ENCODE data around the gene IDH2.

IDH2 gene

DNA sequence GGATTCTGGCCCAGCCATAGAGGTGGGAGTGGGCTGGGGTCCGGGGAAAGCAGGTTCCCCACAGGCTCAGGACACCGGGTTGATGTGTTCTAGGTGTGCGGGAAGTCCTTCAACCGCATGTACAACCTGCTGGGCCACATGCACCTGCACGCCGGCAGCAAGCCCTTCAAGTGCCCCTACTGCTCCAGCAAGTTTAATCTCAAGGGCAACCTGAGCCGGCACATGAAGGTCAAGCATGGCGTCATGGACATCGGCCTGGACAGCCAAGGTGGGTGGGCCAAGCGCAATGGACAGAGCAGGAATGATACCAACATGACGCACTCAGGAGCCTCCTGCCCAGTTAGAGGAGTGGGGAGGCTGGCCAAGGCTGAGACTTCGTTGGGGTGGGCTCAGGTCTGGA, 28.2 kb downstream of the IDH2 start (continued):
- TF ChIP-seq ATF2 (tag by site-specific recombination; IDR thresholded peaks at IDR 0.05; ENCODE audit: low read depth) (no peak), ZNF544 (tag by site-specific recombination; IDR thresholded peaks at IDR 0.05) (no peak), ZNF202 (tag by site-specific recombination; IDR thresholded peaks at IDR 0.05; ENCODE audit: borderline replicate concordance) (no peak)

DNA sequence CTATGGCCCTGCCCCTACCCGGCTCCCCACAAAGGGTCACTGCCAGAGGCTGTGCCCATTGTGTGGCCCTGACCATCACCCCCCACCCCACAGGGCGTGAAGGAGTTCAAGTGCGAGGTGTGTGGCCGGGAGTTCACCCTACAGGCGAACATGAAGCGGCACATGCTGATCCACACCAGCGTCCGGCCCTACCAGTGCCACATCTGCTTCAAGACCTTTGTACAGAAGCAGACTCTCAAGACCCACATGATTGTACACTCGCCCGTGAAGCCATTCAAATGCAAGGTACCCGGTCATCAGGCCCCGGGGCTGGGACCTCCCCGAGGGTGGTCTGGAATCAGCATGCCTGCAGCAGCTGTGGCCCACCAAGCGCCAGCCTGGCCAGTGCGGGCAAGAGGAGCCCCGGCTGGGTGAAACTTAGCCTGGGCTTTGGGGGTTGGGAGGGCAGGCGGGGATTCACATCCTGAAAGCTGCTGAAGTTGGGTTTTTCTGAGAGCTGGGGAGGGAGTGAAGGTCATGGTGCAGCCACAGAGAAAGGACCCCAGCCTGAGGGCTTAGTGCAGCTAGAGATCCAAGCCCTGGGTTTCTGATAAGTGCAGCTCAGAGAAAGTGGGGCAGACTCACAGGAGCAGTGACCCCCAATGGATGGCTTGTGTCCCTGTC, 29.2 kb downstream of the IDH2 start:
- no peak overlapping the region for H3K4me3 ChIP-seq (ENCODE audit: low read depth, low read length)
- ChIA-PET CTCF (interaction anchor here (0.7 to 2.3 kb wide), 4 partner anchors 10 to 59 kb away, joined by 3 to 8 read pairs (median 3); no protein-coding TSS in a partner anchor), POLR2A (no interaction called here)
- no peaks in the 10 kb centered on the region for H3K4me1 ChIP-seq (ENCODE audit: control insufficient read depth, insufficient read depth, low read length)
- TF ChIP-seq ZNF664 (tag by site-specific recombination; IDR thresholded peaks at IDR 0.05) (no peak), ZNF426 (tag by site-specific recombination; IDR thresholded peaks at IDR 0.05) (no peak), ZNF785 (tag by site-specific recombination; IDR thresholded peaks at IDR 0.05) (no peak), ZBTB8A (tag by site-specific recombination; IDR thresholded peaks at IDR 0.05) (no peak), ZNF274 (IDR thresholded peaks at IDR 0.05; ENCODE audit: low read length) (no peak), ZNF274 (tag by site-specific recombination; IDR thresholded peaks at IDR 0.05; ENCODE audit: borderline replicate concordance) (no peak), EGR2 (tag by site-specific recombination; IDR thresholded peaks at IDR 0.05; ENCODE audit: low read depth) (no peak), GFI1B (tag by site-specific recombination; IDR thresholded peaks at IDR 0.05) (no peak), SETDB1 (IDR thresholded peaks at IDR 0.05; ENCODE audit: insufficient read length, low read length) (no peak), ZNF311 (tag by site-specific recombination; IDR thresholded peaks at IDR 0.05; ENCODE audit: borderline replicate concordance) (no peak), ZNF266 (tag by site-specific recombination; IDR thresholded peaks at IDR 0.05; ENCODE audit: low read depth) (no peak)
- H3K27ac ChIP-seq (ENCODE audit: extremely low read depth, low read depth, low read length) = no peak overlapping the region
- no peaks in the 10 kb centered on the region for H3K9me3 ChIP-seq (ENCODE audit: control insufficient read depth, insufficient read depth, low read depth, low read length)
- H3K36me3 ChIP-seq (ENCODE audit: control insufficient read depth in 2 of 2, insufficient read depth in 1 of 2, low read length in 2 of 2) = peaks cover 4 to 16% of the 10 kb centered on the region in 2 experiments; a peak in 2 of 3 replicates

DNA sequence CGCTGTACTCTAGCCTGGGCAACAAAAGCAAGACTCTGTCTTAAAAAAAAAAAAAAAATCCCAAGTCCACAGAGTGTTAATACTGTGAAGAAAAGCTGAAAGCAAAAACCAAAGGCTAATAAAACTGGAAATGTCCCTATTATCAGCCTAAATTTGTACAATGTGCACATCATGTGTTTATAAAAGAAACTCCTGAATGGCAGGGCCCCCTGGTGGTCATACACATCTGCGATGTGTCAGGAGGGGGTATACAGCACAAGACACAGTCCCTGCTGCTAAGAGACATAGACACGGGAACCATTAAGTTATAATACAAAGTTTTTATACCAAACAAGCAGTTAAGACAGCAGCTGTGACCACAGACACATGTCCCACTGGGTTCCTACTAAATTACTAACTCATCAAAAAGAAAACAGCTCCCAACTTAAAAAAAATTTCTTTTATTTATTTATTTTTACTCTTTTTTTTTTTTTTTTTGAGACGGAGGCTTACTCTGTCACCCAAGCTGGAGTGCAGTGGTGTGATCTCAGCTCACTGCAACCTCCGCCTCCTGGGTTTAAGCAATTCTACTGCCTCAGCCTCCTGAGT, 31.0 kb downstream of the IDH2 start:
- Histone ChIP-seq H3K4me3 (ENCODE audit: low read depth, low read length) (no peak overlapping the region), H3K27ac (ENCODE audit: extremely low read depth, low read depth, low read length) (no peak overlapping the region), H3K9me3 (ENCODE audit: control insufficient read depth, insufficient read depth, low read depth, low read length) (no peaks in the 10 kb centered on the region), H3K4me1 (ENCODE audit: control insufficient read depth, insufficient read depth, low read length) (no peaks in the 10 kb centered on the region), H3K36me3 (ENCODE audit: control insufficient read depth in 2 of 2, insufficient read depth in 1 of 2, low read length in 2 of 2) (peaks cover 4 to 20% of the 10 kb centered on the region in 2 experiments; a peak in 2 of 3 replicates)
- ChIA-PET POLR2A (interaction anchor here (0.6 to 0.8 kb wide), 2 partner anchors 96 to 158 kb away, joined by 5 read pairs; partner anchors contain the start of gene ARPIN), CTCF (interaction anchor here (0.5 to 2.5 kb wide), 48 partner anchors 8 to 951 kb away, joined by 3 to 20 read pairs (median 4); no protein-coding TSS in a partner anchor)
- TF ChIP-seq ZEB2 (tag by site-specific recombination; IDR thresholded peaks at IDR 0.05) = no peak
- peak; percentile 60; the same call in 1 of the 2 replicates for TF ChIP-seq ZNF2 (tag by site-specific recombination; IDR thresholded peaks at IDR 0.05)
- TF ChIP-seq ZNF157 (tag by site-specific recombination; IDR thresholded peaks at IDR 0.05) = peak; percentile 74
- TF ChIP-seq ZNF132 (tag by site-specific recombination; IDR thresholded peaks at IDR 0.05; ENCODE audit: borderline replicate concordance) = no peak
- TF ChIP-seq PATZ1 (tag by site-specific recombination; IDR thresholded peaks at IDR 0.05) = 0 out of 2 replicates have a peak, but pooled peaks have one; percentile 26
- TF ChIP-seq ZNF623 (tag by site-specific recombination; IDR thresholded peaks at IDR 0.05) = no peak
- TF ChIP-seq ZBTB8A (tag by site-specific recombination; IDR thresholded peaks at IDR 0.05) = peak; percentile 36; the same call in 1 of the 2 replicates
- 0 out of 2 replicates have a peak, but pooled peaks have one; percentile 20 for TF ChIP-seq ZNF660 (tag by site-specific recombination; IDR thresholded peaks at IDR 0.05)
- no peak for TF ChIP-seq ZNF391 (tag by site-specific recombination; IDR thresholded peaks at IDR 0.05; ENCODE audit: borderline replicate concordance, low read depth)
- TF ChIP-seq CTCF (tag by site-specific recombination; IDR thresholded peaks at IDR 0.05) = 0 out of 2 replicates have a peak, but pooled peaks have one; percentile 20
- TF ChIP-seq ZNF654 (tag by site-specific recombination; IDR thresholded peaks at IDR 0.05; ENCODE audit: low read depth) = peak; percentile 41
- no peak for TF ChIP-seq ZNF10 (tag by site-specific recombination; IDR thresholded peaks at IDR 0.05)
- no peak for TF ChIP-seq ZNF174 (tag by site-specific recombination; IDR thresholded peaks at IDR 0.05)
